Measurements from ENCODE around the gene IFNGR1. TPM values are rescaled to one million over a fixed set of nuclear protein-coding genes. Genes with fewer than 3 reads are reported as not detected.
"Not testable (repeated sequence)": the region's sequence is repeated elsewhere in the genome, so short reads cannot be mapped to it uniquely, and the experiment has no call there.

The IFNGR1 gene
- total RNA-seq, 2 experiments from 2014 or later, result 20.5 to 22.1 TPM

GRCh38 chr6:137207457-137207856 lies 11.7 kb downstream of the IFNGR1 start:
- DNase-seq, H3K27me3 Mint-ChIP-seq, H3K4me1 Mint-ChIP-seq, H3K4me3 Mint-ChIP-seq, H3K27ac Mint-ChIP-seq: not testable (repeated sequence)
- Mint-ChIP-seq H3K9me3 (peaks cover 17% of the 10 kb centered on the region), H3K36me3 (peaks cover 36% of the 10 kb centered on the region)

GRCh38 chr6:137206577-137206976 lies 12.6 kb downstream of the IFNGR1 start:
- no peaks in the 10 kb centered on the region for H3K27me3 Mint-ChIP-seq
- H3K4me1 Mint-ChIP-seq, result peaks cover 4% of the 10 kb centered on the region

DNA sequence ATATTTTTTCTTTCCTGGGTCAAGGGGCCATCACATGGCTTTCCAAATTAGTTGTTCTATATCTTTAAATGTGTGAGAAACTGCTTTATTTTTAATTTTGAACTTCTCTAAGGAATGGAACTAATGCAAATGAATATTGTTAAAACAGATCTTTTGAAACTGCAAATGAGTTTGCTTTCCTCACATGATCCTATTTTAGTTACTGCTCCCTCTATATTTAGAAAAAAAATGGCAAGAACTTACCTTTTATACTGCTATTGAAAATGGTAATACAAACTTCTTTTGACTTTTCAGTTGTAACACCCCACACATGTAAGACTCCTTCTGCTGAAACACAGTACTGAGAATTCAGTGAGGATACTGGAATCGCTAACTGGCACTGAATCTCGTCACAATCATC lies 15.9 kb downstream of the IFNGR1 start:
- Mint-ChIP-seq H3K36me3 (peaks cover 28% of the 10 kb centered on the region), H3K27me3 (no peaks in the 10 kb centered on the region), H3K4me3 (no peak overlapping the region), H3K9me3 (peaks cover 7% of the 10 kb centered on the region), H3K4me1 (peaks cover 2% of the 10 kb centered on the region), H3K27ac (no peak overlapping the region)
- DNase-seq, result no peak

More at GRCh38 chr6:137206577-137206976, 12.6 kb downstream of the IFNGR1 start:
- Mint-ChIP-seq H3K36me3 (peaks cover 35% of the 10 kb centered on the region), H3K4me3 (no peak overlapping the region), H3K27ac (no peak overlapping the region), H3K9me3 (peaks cover 17% of the 10 kb centered on the region)
- no peak for DNase-seq

DNA sequence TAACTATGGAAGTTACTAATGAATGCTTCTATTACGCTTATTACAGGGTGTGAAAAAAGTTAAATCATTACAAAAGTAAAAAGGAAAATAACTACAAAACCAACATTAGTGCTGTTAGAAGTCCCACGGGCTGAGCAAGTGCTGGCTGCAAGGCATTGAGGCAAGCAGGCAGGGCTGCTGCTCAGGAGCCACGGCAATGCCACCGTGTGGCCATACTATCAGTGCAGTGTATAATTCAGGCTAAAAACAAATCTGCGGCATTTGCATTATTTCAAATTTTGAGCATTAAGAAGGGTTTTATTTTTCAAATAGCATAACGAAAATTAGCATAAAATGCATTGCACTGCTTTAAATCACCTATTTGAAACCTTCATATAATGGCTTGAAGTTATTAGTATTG lies 17.1 kb downstream of the IFNGR1 start:
- no peaks in the 10 kb centered on the region for H3K4me1 Mint-ChIP-seq
- no peak overlapping the region for H3K27ac Mint-ChIP-seq
- H3K27me3 Mint-ChIP-seq, result no peaks in the 10 kb centered on the region
- DNase-seq, result no peak
- H3K9me3 Mint-ChIP-seq, result no peaks in the 10 kb centered on the region
- H3K36me3 Mint-ChIP-seq, result peaks cover 26% of the 10 kb centered on the region
- H3K4me3 Mint-ChIP-seq, result no peak overlapping the region

DNA sequence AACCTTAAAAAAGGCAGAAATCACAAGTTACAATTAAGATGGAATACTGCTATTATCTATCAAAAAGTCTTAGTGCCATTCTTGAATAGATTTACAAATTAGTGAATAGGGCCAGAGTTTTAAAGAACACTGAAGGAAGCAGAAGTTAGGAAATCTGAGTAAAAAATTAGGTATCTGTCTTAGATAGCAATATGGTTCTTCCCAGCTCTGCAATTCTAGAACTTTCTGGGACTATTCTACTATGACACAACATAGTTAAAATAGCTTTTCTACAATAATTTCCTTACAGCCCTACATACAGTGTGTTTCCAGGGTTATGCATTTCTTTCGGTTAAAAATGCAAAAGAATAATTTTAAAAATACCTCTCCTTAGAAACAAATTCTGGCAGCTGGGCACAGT lies 18.2 kb downstream of the IFNGR1 start:
- peaks cover 22% of the 10 kb centered on the region for H3K36me3 Mint-ChIP-seq
- no peak overlapping the region for H3K27ac Mint-ChIP-seq
- DNase-seq, result no peak
- H3K4me1 Mint-ChIP-seq, result peaks cover 1% of the 10 kb centered on the region
- H3K4me3 Mint-ChIP-seq, result no peak overlapping the region
- no peaks in the 10 kb centered on the region for H3K27me3 Mint-ChIP-seq
- H3K9me3 Mint-ChIP-seq, result no peaks in the 10 kb centered on the region

- peaks cover 22% of the 10 kb centered on the region for H3K36me3 Mint-ChIP-seq
- DNase-seq, result no peak
Observed at GRCh38 chr6:137200288-137200687, 18.9 kb downstream of the IFNGR1 start.

GRCh38 chr6:137197684-137198645 lies 21.2 kb downstream of the IFNGR1 start:
- Mint-ChIP-seq H3K9me3 (no peaks in the 10 kb centered on the region), H3K27me3 (no peaks in the 10 kb centered on the region), H3K4me3 (no peak overlapping the region), H3K4me1 (peaks cover 2% of the 10 kb centered on the region), H3K27ac (no peak overlapping the region), H3K36me3 (peaks cover 17% of the 10 kb centered on the region)
- no peak for DNase-seq

More at GRCh38 chr6:137200288-137200687, 18.9 kb downstream of the IFNGR1 start:
- Mint-ChIP-seq H3K27me3 (no peaks in the 10 kb centered on the region), H3K27ac (no peak overlapping the region), H3K4me3 (no peak overlapping the region), H3K9me3 (no peaks in the 10 kb centered on the region), H3K4me1 (peaks cover 2% of the 10 kb centered on the region)

GRCh38 chr6:137193256-137194070 lies 25.7 kb downstream of the IFNGR1 start:
- Mint-ChIP-seq H3K27ac (no peak overlapping the region), H3K9me3 (no peaks in the 10 kb centered on the region), H3K27me3 (peaks cover 3% of the 10 kb centered on the region), H3K36me3 (peaks cover 8% of the 10 kb centered on the region), H3K4me1 (peaks cover 2% of the 10 kb centered on the region), H3K4me3 (no peak overlapping the region)
- no peak for DNase-seq

DNA sequence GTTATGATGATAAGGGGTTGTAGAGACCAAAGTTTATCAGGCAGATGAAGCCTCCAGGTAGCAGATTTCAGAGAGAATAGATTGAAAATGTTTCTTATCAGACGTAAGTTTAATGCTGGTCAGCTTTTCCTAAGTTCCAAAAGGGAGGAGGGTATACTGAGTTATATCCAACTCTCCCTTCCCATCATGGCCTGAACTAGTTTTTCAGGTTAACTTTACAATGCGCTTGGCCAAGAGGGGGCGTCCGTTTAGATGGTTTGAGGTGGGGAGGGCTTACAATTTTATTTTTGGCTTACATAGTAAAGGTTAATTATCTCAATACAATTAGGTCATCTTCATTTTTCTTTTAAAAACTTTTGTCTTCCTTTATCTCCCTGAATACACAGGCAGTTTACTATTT lies 26.4 kb downstream of the IFNGR1 start:
- Mint-ChIP-seq H3K4me3 (no peak overlapping the region), H3K4me1 (peaks cover 2% of the 10 kb centered on the region), H3K9me3 (no peaks in the 10 kb centered on the region), H3K27ac (no peak overlapping the region), H3K36me3 (peaks cover 1% of the 10 kb centered on the region), H3K27me3 (peaks cover 3% of the 10 kb centered on the region)
- DNase-seq, result no peak

- H3K27ac Mint-ChIP-seq, result no peak overlapping the region
- H3K36me3 Mint-ChIP-seq, result peaks cover under 1% of the 10 kb centered on the region
- H3K9me3 Mint-ChIP-seq, result peaks cover under 1% of the 10 kb centered on the region
Observed at GRCh38 chr6:137191670-137192069, 27.5 kb downstream of the IFNGR1 start.

DNA sequence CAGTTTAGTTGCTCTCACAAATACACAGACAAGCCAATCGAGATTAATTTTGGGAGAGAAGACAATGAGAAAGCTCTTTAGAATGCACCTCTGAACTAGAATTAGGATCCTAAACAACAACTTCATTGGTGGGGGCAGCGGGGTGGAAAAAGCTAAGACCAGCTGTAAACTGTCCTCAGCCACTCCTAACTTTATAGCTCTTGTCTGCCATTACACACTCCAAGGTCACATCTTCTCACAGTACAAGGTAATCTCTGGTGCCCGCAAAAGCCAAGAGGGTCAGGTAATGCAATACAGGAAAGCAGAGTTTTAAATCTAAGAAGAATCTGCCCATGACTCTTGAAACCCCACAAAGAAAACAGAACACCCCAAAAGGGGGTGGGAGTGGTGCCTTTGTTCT lies 27.9 kb downstream of the IFNGR1 start:
- H3K4me3 Mint-ChIP-seq, result no peak overlapping the region
- DNase-seq, result no peak
- peaks cover 3% of the 10 kb centered on the region for H3K27me3 Mint-ChIP-seq
- H3K9me3 Mint-ChIP-seq, result peaks cover 2% of the 10 kb centered on the region
- peaks cover 2% of the 10 kb centered on the region for H3K36me3 Mint-ChIP-seq
- peaks cover 2% of the 10 kb centered on the region for H3K4me1 Mint-ChIP-seq
- H3K27ac Mint-ChIP-seq, result no peak overlapping the region

More at GRCh38 chr6:137191670-137192069, 27.5 kb downstream of the IFNGR1 start:
- peaks cover 2% of the 10 kb centered on the region for H3K4me1 Mint-ChIP-seq
- no peak overlapping the region for H3K4me3 Mint-ChIP-seq
- H3K27me3 Mint-ChIP-seq, result peaks cover 3% of the 10 kb centered on the region
- DNase-seq, result no peak

DNA sequence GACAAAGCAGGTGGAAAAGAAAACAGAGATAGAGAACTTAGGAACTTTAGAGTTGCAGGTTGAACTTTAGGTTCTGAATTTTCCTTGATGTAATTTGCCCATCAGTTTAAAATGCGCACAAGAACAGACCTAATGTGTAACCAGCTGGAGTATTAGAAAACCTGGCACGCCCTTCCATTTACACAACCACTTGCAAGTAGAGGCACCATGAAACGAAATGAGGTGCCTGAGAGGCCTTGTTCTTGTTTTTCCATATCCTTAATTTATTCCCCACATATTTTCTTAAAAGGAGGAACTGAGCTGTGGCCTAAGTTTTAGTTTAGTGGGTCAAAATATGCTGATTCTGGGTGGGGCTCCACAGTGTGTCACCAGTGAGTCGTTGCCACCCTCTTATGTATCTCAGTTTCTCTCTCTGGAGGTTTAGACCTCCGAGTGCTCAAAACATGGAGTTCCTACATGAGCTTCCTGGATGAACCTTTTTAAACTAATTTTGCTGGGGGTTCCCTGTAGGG lies 28.5 kb downstream of the IFNGR1 start:
- Mint-ChIP-seq H3K36me3 (peaks cover 4% of the 10 kb centered on the region), H3K4me3 (no peak overlapping the region), H3K27me3 (peaks cover 3% of the 10 kb centered on the region), H3K4me1 (no peaks in the 10 kb centered on the region), H3K9me3 (peaks cover 5% of the 10 kb centered on the region), H3K27ac (no peak overlapping the region)
- no peak for DNase-seq

GRCh38 chr6:137188855-137189254 lies 30.3 kb downstream of the IFNGR1 start:
- H3K4me1 Mint-ChIP-seq, result no peaks in the 10 kb centered on the region
- H3K4me3 Mint-ChIP-seq, result no peak overlapping the region
- peaks cover 3% of the 10 kb centered on the region for H3K27me3 Mint-ChIP-seq
- no peak overlapping the region for H3K27ac Mint-ChIP-seq
- H3K9me3 Mint-ChIP-seq, result peaks cover 15% of the 10 kb centered on the region
- no peak for DNase-seq
- peaks cover 7% of the 10 kb centered on the region for H3K36me3 Mint-ChIP-seq

DNA sequence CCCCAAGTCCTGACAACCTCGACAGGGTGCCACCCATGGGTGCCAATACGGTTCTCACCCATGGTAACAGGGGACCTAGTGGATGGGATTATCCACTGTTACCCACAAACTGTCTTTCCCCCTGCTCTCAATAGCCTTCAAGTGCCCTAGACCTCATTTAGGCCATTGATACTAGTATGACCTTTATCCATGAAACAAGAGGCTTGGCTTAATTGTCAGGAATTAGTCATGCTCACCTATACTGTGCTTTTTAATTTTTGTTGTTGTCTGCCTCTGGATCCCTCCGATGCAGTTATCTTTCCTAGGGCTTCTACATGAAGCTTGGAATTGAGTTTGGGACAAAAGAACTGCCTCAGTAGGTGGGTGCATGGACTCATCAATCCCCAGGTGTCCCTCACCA lies 33.9 kb downstream of the IFNGR1 start:
- Mint-ChIP-seq H3K4me3 (no peak overlapping the region), H3K36me3 (peaks cover 14% of the 10 kb centered on the region), H3K9me3 (peaks cover 34% of the 10 kb centered on the region), H3K27ac (no peak overlapping the region), H3K4me1 (no peaks in the 10 kb centered on the region), H3K27me3 (no peaks in the 10 kb centered on the region)
- DNase-seq, result no peak

GRCh38 chr6:137182654-137183073 lies 36.5 kb downstream of the IFNGR1 start:
- Mint-ChIP-seq H3K4me1 (no peaks in the 10 kb centered on the region), H3K4me3 (no peak overlapping the region), H3K36me3 (peaks cover 14% of the 10 kb centered on the region), H3K9me3 (peaks cover 39% of the 10 kb centered on the region), H3K27ac (no peak overlapping the region), H3K27me3 (no peaks in the 10 kb centered on the region)
- no peak for DNase-seq
